Activated naive CD8-positive, alpha-beta T cell (primary cell): Measurements from ENCODE around the gene TUSC2.
A peak's percentile ranks its signal among the peaks of the same experiment; 100 is the strongest.
"Not testable (repeated sequence)": the region's sequence is repeated elsewhere in the genome, so short reads cannot be mapped to it uniquely, and the experiment has no call there.

Experiments used
- H3K27ac Mint-ChIP-seq: one replicate; pipeline ENCODE4 v1.8.0; 2021; ENCODE audit warnings: mixed read lengths
- H3K27me3 Mint-ChIP-seq: one replicate; pipeline ENCODE4 v1.8.0; 2021; ENCODE audit warnings: mixed read lengths
- H3K36me3 Mint-ChIP-seq: one replicate; pipeline ENCODE4 v1.8.0; 2021; ENCODE audit warnings: mixed read lengths
- H3K4me1 Mint-ChIP-seq: one replicate; pipeline ENCODE4 v1.8.0; 2021; ENCODE audit warnings: low read depth, mixed read lengths
- H3K4me3 Mint-ChIP-seq: one replicate; pipeline ENCODE4 v1.8.0; 2021; ENCODE audit warnings: mild to moderate bottlenecking, mixed read lengths
- H3K9me3 Mint-ChIP-seq: one replicate; pipeline ENCODE4 v1.8.0; 2021; ENCODE audit warnings: low read depth, mixed read lengths

Gene TUSC2

DNA sequence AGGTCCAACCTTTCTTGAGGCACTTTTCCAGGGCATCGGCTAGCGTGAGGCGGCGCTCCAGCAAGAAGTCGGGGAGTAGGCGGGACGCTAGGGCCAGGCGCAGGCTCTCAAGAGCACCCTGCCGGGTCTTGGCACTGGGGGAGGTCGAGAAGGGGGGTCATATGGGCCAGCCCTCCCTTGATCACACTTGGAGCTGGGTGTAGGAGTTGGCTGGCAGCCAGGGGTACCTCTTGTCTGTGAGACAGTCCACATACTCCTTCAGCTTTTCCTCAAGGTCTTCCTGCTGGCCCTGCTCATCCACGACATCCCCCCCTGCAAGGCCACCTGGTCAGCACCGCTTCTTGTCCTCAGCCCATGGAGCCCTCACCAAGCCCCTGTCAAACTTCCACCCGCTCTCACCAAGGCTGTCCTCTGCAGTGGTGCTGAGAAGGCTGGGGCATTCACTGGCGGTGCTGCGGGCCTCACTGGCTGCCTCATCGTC, 37.8 kb downstream of the TUSC2 start:
- Mint-ChIP-seq H3K27ac (peak overlapping the region; percentile 22), H3K4me3 (peak overlapping the region; percentile 98), H3K27me3 (no peaks in the 10 kb centered on the region), H3K9me3 (no peaks in the 10 kb centered on the region), H3K4me1 (peaks cover 16% of the 10 kb centered on the region), H3K36me3 (peaks cover 5% of the 10 kb centered on the region)

DNA sequence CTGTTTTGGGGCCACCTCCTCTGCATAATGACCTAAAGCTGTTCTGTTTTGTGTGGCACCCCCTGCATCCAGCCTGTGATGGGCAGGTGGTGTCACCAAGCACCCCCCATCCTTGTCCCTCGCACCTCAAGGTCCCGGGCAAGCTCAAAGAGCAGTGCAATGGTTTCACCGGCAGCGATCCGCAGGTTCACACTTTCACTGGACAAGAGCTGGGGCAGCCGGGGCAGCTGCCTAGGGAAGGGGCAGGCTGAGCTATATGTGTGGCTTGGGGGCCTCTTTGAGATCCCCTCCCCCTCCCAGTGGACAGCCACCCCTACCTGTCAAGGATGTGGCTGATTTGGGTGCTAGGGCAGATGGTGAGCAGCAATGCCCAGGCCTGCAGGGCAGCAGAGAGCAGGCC, 38.9 kb downstream of the TUSC2 start:
- Mint-ChIP-seq H3K4me1 (peaks cover 16% of the 10 kb centered on the region), H3K36me3 (peaks cover 5% of the 10 kb centered on the region), H3K27ac (no peak overlapping the region)

DNA sequence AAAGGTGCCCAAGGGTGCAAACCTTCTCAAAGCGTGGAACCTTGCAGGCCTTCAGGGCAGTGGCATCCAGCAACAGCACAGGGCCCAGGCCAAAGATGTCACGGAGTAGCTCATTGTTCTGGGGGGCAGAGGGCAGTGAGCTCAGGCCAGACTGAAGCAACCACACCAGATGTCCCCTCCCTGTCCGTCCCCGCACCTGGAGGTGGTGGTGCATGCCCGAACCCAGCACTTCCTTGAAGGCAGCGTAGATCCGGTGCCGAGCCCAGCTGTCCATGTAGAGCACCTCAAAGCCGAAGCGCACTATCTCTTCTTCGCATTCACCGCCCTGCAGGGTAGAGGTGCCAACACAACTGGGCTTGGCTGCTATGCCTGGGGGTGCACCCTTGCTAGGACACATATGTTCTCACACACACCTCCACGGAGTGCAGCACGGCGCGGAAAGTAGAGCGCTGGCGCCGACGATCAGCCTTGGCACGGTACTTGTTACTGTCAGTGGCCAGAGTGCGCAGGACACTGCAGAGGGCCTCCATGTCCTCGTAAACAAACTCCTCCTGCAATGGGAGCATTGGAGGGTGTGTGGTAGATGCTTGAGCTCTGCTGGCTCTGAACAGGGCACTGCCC, 39.5 kb downstream of the TUSC2 start:
- Mint-ChIP-seq H3K36me3 (peaks cover 5% of the 10 kb centered on the region), H3K27me3 (no peaks in the 10 kb centered on the region), H3K4me1 (peaks cover 15% of the 10 kb centered on the region), H3K9me3 (no peaks in the 10 kb centered on the region), H3K27ac (no peak overlapping the region), H3K4me3 (peak overlapping the region; percentile 98)

More for the DNA sequence above, 38.9 kb downstream of the TUSC2 start:
- peak overlapping the region; percentile 98 for H3K4me3 Mint-ChIP-seq
- no peaks in the 10 kb centered on the region for H3K27me3 Mint-ChIP-seq
- H3K9me3 Mint-ChIP-seq = no peaks in the 10 kb centered on the region

DNA sequence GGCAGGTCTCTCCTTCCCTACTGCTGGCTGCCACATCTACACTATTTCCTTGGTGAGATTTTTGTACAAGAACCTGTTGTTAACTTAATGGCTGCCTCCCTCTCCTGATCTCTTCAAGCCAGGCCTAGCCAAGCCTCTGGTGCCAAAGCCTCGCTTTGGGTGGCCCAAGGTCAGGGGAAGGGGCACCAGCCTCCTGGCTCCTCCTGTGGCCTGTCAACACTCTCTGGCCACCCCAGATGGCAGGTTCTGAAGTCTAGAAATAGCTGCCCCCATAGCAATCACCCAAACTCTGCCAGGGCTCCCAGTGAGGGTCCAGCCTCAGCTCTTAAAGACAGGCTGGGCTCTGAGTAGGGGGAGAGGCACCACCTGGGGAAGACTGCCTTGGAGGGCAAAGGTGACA, 40.8 kb downstream of the TUSC2 start:
- Mint-ChIP-seq H3K9me3 (no peaks in the 10 kb centered on the region), H3K4me1 (peaks cover 8% of the 10 kb centered on the region), H3K36me3 (peaks cover 5% of the 10 kb centered on the region), H3K27ac (no peak overlapping the region), H3K27me3 (no peaks in the 10 kb centered on the region), H3K4me3 (no peak overlapping the region)

DNA sequence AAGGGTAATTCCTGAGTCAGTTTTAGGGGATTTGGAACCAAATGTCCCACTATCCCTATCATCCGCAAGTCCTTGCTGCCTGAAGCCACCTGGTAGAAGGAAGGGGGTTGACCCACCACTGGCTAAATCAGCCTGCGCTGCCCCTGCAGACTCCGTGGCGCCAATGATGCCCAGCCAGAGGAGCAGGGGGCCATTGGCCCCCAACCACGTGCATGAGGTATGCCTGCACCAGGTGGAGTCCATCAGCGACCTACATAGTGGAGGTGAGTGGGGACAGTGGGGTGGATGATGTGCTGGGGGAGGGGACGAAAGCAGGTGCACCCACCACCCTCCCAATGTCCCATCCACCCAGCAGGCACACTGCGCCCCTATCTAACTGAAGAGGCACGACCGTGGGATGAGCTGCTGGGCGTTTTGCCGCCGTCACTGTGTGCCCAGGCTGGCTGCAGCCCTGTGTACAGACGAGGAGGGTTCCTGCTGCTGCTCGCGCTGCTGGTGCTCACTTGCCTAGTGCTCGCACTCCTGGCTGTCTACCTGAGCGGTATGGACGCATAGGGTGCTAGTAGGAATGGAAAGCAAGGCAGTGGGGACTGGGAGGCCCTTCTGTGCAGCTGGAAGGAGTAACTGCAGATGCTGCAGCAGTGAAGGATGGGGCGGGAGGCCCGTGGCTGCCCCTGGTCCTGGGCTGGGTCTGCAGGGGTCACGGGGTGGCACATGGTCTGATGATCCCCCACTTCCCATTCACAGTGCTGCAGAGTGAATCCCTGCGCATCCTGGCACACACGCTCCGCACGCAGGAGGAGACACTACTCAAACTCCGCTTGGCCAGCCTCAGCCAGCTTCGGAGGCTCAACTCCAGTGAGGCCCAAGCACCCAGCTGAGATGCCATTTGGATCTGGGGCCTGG, 41.4 kb downstream of the TUSC2 start:
- Mint-ChIP-seq H3K4me1 (peaks cover 8% of the 10 kb centered on the region), H3K4me3 (no peak overlapping the region), H3K27me3 (no peaks in the 10 kb centered on the region), H3K36me3 (peaks cover 5% of the 10 kb centered on the region), H3K9me3 (no peaks in the 10 kb centered on the region), H3K27ac (no peak overlapping the region)

DNA sequence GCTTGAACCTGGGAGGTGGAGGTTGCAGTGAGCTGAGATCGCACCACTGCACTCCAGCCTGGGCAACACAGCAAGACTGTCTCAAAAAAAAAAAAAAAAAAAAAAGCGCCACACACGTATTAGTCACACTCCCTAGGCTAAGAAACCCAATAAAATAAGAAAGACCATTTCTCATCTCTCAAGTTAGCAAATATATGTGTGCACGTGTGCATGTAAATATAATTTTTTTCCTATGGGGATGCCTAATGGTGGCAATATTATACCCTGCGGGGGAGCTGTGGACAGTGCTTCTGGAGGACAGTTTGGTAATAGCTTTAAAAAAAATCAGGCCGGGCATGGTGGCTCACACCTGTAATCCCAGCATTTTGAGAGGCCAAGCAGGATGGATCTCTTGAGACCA, 43.9 kb downstream of the TUSC2 start:
- H3K4me1 Mint-ChIP-seq, H3K36me3 Mint-ChIP-seq, H3K9me3 Mint-ChIP-seq, H3K27ac Mint-ChIP-seq, H3K4me3 Mint-ChIP-seq, H3K27me3 Mint-ChIP-seq: not testable (repeated sequence)

DNA sequence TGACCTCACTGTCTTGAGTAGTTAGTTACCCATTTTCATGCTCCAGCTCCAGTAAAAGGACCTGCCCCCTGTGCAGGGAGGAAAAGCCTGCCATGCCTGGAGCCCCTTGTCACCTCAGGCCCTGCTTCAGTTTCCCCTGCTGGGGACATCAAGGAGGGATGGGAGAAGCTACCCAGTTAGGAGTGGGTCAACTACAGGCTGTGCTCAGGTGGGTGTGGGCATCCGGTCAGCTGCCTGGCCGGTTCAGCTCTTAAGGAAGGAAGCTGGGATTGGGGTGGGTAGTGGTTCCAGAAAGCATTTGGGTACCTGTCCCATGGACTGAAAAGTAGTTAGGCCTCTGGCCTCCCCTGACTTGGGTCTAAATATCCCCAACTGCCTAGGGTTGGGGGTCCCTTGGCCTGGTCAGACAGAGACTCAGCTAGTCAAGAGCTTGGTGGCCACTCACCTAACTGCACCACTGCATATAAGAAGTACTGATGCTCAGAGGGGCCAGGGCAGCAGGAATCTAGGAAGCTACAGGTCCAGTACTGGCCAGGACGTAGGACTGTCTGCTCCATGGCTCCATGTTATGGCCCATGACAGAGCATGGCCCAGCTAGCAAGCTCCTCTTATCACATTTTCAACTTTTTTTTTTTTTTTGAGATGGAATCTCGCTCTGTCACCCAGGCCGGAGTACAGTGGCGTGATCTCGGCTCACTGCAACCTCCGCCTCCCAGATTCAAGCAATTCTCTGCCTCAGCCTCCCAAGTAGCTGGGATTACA, 48.6 kb downstream of the TUSC2 start:
- Mint-ChIP-seq H3K9me3 (no peaks in the 10 kb centered on the region), H3K36me3 (no peaks in the 10 kb centered on the region), H3K4me3 (no peak overlapping the region), H3K27me3 (peaks cover 5% of the 10 kb centered on the region), H3K27ac (no peak overlapping the region), H3K4me1 (peaks cover 12% of the 10 kb centered on the region)

DNA sequence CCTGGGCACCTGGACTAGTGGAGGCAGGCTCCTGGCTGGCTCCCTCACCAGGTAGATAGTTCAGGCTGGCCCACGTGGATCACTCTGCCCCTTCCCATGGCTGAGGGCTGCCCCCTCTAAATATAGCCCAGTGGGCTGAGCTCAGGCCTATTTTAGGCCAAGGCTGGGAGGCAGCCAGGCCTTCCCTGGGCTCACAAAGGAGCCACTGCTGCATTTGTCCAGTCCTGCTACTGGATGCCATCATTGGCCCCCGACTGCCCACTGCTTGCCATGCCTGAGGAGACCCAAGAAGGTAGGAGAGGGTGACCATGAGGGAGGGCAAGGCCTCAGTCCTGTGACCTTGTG, 49.2 kb downstream of the TUSC2 start, which contains the start of gene LSMEM2:
Gene LSMEM2 (plus strand): TSS at position 208 of the 345 bp plus-strand sequence. CDS start 27 bp downstream, at position 235.
- Mint-ChIP-seq H3K27ac (no peak within 1 kb of the TSS), H3K36me3 (no peaks in the 10 kb centered on the region), H3K4me3 (no peak within 1 kb of the TSS)

DNA sequence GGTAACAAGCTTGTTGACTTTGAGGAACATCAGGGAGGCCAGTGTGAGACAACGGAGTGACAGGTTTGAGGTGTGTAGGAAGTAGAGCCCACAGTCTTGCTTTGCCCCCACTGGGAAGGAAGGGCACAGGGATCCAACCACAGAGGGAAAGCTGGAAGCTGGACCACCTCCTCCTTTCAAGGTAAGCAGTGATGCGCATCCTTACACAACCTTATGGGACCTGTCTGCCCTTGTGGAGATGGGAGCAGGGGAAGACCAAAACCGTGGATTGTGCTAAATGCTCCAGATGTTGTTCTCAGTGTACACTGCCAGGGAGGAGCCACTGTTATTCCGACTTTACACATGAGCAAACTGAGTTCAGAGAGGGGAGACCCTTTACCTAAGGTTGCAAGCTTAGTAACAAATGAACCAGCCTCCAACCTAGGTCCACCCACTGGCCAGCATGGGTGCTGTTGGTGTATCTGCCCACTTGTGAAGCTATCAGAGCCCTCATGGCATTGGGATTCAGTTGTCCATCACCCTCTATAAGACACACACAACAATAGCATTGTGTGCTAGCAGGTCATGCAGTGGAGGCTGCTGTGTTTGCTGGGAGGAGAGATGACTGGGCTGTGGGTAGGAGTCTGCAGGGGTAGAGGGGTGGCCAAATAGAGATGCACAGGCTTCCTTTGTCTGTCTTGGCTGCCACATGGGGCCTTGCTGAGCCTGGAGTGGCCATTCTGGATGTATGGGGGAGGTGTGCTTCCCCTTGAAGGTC, 49.7 kb downstream of the TUSC2 start:
- H3K36me3 Mint-ChIP-seq = no peaks in the 10 kb centered on the region

More for the DNA sequence above, 49.2 kb downstream of the TUSC2 start, which contains the start of gene LSMEM2:
- Mint-ChIP-seq H3K9me3 (no peaks in the 10 kb centered on the region), H3K4me1 (peaks cover 17% of the 10 kb centered on the region), H3K27me3 (peaks cover 9% of the 10 kb centered on the region)

DNA sequence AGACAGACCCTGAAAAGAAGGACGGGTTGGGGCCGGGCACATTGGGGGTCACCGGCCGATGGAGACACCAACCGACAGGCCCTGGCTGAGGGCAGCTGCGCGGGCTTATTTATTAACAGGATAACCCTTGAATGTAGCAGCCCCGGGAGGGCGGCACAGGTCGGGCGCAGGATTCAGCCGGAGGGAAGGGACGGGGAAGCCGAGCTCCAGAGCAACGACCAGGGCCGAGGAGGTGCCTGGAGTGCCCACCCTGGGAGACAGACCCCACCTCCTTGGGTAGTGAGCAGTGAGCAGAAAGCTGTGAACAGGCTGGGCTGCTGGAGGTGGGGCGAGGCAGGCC, 51.3 kb downstream of the TUSC2 start:
- peaks cover 21% of the 10 kb centered on the region for H3K4me1 Mint-ChIP-seq
- H3K9me3 Mint-ChIP-seq = no peaks in the 10 kb centered on the region
- no peak overlapping the region for H3K4me3 Mint-ChIP-seq
- H3K27me3 Mint-ChIP-seq = peaks cover 13% of the 10 kb centered on the region
- no peaks in the 10 kb centered on the region for H3K36me3 Mint-ChIP-seq
- no peak overlapping the region for H3K27ac Mint-ChIP-seq

More for the DNA sequence above, 49.7 kb downstream of the TUSC2 start:
- Mint-ChIP-seq H3K9me3 (no peaks in the 10 kb centered on the region), H3K27me3 (peaks cover 9% of the 10 kb centered on the region), H3K4me1 (peaks cover 17% of the 10 kb centered on the region), H3K27ac (no peak overlapping the region), H3K4me3 (no peak overlapping the region)

DNA sequence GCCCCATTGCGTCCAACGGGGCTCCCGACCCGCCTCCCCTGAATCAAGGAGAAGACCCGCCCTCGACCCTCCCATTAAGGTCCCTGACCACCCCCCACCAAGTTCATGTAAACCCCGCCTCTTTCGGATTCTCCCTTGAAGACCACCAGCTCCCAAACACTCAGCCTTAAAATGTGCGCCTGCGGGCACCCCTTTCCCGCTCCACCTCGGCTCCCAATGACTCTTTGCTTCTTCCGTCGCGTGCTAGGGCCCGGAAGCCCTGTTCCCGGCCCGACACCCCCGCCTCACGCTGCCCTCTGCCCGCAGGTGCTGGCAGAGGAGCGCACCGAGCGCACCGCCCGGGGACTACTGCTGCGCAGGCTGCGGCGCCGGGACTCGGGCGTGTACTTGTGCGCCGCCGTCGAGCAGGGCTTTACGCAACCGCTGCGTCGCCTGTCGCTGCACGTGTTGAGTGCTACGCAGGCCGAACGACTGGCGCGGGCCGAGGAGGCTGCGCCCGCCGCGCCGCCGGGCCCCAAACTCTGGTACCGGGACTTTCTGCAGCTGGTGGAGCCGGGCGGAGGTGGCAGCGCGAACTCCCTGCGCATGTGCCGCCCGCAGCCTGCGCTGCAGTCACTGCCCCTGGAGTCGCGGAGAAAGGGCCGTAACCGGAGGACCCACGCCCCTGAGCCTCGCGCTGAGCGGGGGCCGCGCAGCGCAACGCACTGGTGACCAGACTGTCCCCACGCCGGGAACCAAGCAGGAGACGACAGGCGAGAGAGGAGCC, 51.8 kb downstream of the TUSC2 start:
- Mint-ChIP-seq H3K36me3 (no peaks in the 10 kb centered on the region), H3K9me3 (no peaks in the 10 kb centered on the region), H3K4me1 (peaks cover 21% of the 10 kb centered on the region), H3K27me3 (peaks cover 13% of the 10 kb centered on the region), H3K4me3 (peak overlapping the region; percentile 65), H3K27ac (no peak overlapping the region)

DNA sequence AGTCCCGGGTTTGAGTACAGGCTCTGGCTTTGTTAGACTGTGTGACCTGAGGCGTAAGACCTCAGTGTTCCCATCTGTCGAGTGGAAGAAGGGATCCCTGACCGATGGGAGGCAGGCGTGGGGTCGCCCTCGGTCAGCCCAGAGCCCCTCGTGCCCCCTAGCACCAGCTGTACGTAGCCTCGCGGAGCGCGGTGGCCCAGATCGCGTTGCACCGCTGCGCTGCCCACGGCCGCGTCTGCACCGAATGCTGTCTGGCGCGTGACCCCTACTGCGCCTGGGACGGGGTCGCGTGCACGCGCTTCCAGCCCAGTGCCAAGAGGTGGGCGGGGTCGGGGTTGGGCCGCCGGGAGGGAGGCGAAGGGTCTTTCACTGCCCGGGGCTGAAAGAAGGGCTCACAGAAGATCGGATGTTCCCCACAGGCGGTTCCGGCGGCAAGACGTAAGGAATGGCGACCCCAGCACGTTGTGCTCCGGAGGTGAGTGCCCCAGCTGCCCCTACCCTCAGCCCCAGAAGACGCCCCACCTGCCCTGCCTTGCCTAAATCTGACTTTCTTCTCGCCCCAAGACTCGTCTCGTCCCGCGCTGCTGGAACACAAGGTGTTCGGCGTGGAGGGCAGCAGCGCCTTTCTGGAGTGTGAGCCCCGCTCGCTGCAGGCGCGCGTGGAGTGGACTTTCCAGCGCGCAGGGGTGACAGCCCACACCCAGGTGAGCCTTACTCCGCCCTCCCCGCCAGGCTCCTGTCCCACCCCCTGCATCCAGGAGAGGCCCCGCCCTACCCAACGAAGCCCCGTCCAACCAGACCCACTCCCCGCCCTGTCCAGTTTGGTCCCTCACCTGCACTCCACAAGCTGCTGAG, 52.7 kb downstream of the TUSC2 start:
- no peak overlapping the region for H3K27ac Mint-ChIP-seq
- peaks cover 21% of the 10 kb centered on the region for H3K4me1 Mint-ChIP-seq
- H3K9me3 Mint-ChIP-seq = no peaks in the 10 kb centered on the region
- peak overlapping the region; percentile 65 for H3K4me3 Mint-ChIP-seq
- peaks cover 13% of the 10 kb centered on the region for H3K27me3 Mint-ChIP-seq
- H3K36me3 Mint-ChIP-seq = no peaks in the 10 kb centered on the region
